HepG2 (cell line): ENCODE measurements around the gene ANKUB1. TPM values are rescaled to one million over a fixed set of nuclear protein-coding genes. Genes with fewer than 3 reads are reported as not detected.

Source experiments
- FIP1L1 ChIP-seq: fragments of 200-400 bp; formaldehyde crosslinking; IDR thresholded peaks from 2 replicates; pipeline ENCODE4 v1.6.1; 2018; ENCODE audit warnings: low read depth, mild to moderate bottlenecking, low read length, moderate library complexity, borderline replicate concordance; ENCODE audit not compliant: insufficient read depth
- RAD21 ChIP-seq: fragments of 450-650 bp; formaldehyde crosslinking; IDR thresholded peaks from 2 replicates; pipeline ENCODE4 v1.5.0; 2020; ENCODE audit warnings: mild to moderate bottlenecking
- polyA plus RNA-seq, 8 experiments: library from polyadenylated mRNA; depleted of rRNA in 3 of 8; stranded (reverse) in 7 of 8; unstranded in 1 of 8; fragments of >200 nt; fragmentation: Illumina TruSeq in 4 of 8; extraction: Trizol in 4 of 8; gene quantifications; 2 replicates each; pipeline versions ENCODE4 v1.2.1 to v1.2.3, GENCODE V29; 2011 to 2016; ENCODE audit warnings: low read depth in 4 of 8, missing spikeins in 1 of 8, mixed read lengths in 1 of 8; ENCODE audit not compliant: insufficient read depth in 1 of 8
- total RNA-seq, 5 experiments: library from RNA; depleted of rRNA; stranded (reverse); fragments of >200 nt; fragmentation: Illumina TruSeq; extraction: Trizol; gene quantifications; 2 replicates each; pipeline ENCODE4 v1.2.3, GENCODE V29; 2016; ENCODE audit warnings: low read depth in 1 of 5
- TF ChIP-seq, protein P1 (sequence below): sonication (generic); formaldehyde crosslinking; IDR thresholded peaks from 2 replicates; pipeline ENCODE4 v1.4.0; 2020; ENCODE audit warnings: missing genetic modification reagents, borderline replicate concordance
- TF ChIP-seq, protein P2 (sequence below): IDR thresholded peaks from 2 replicates; pipeline ENCODE4 v1.6.1; 2016; ENCODE audit warnings: low read depth, missing genetic modification reagents, missing compliant biosample characterization
- TF ChIP-seq, protein P3 (sequence below): sonication (generic); formaldehyde crosslinking; IDR thresholded peaks from 2 replicates; pipeline ENCODE4 v1.8.1; 2023; ENCODE audit warnings: mild to moderate bottlenecking, missing genetic modification reagents
- TF ChIP-seq, protein P4 (sequence below): fragments of 450-650 bp; IDR thresholded peaks from 2 replicates; pipeline ENCODE4 v1.6.1; 2017; ENCODE audit warnings: mild to moderate bottlenecking
- TF ChIP-seq, protein P5 (sequence below), 2 experiments: sonication (generic) in 1 of 2; formaldehyde crosslinking in 1 of 2; IDR thresholded peaks; 2 replicates each; pipeline versions ENCODE4 v1.4.0 to v1.6.1; 2018 to 2020; ENCODE audit warnings: missing genetic modification reagents in 2 of 2, borderline replicate concordance in 1 of 2, low read depth in 1 of 2, mild to moderate bottlenecking in 1 of 2, missing biosample characterization in 1 of 2
- TF ChIP-seq, protein P6 (sequence below): sonication (generic); formaldehyde crosslinking; IDR thresholded peaks from 2 replicates; pipeline ENCODE4 v1.5.0; 2020; ENCODE audit warnings: missing genetic modification reagents, mild to moderate bottlenecking, borderline replicate concordance

Gene ANKUB1
- total and polyA plus RNA-seq, 2 of the 13 experiments (the other 11 are each of a cell fraction or from before 2014, with no cell fraction given), result not detected

DNA sequence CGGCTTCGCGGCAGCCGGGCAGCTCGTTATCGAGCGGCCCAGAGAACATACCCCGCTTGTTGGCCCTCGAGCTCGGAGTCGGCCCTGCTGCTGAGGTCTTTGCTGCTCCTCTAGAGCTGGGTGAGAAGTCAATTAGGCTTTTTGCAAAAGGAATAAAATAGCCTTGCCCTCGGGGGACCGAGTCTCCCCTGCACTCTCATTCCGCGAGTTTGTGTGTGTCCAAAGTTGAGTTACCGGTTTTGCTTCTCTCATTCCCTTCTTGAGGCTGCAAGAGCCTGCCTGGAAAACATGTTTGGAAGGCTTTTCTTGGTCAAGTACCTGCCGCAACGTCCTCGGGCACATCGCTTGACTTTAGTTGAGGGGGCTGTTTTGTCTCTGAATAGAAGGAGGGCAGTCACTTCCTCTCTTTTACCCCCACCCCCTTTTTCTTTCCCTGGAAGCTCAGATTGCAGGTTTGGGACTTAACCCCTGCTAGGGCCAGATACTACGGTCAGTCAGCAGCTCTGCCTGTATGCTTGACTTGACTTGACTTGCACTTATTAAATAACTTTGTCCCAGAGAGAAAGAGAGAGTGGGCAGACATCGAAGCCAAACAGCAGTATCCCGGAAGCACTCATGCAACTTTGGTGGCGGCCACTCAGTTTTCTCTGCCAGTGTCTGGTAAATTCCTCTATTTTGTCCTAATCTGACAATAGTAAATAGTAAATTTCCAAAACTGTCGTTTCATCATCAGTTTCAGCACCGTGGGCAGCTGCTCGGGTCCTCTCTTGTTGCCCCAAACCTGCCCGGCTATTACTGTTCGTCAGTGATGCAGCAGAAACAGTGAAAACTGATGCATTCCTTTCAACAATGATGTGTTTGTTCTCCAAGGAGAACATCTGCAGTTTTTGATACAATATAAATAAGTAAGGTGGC is 21.3 kb upstream of the ANKUB1 start (continued):
- no peak for TF ChIP-seq FIP1L1
- no peak for TF ChIP-seq RAD21 (CRISPR knock-in tag)
- TF ChIP-seq, protein P1, sequence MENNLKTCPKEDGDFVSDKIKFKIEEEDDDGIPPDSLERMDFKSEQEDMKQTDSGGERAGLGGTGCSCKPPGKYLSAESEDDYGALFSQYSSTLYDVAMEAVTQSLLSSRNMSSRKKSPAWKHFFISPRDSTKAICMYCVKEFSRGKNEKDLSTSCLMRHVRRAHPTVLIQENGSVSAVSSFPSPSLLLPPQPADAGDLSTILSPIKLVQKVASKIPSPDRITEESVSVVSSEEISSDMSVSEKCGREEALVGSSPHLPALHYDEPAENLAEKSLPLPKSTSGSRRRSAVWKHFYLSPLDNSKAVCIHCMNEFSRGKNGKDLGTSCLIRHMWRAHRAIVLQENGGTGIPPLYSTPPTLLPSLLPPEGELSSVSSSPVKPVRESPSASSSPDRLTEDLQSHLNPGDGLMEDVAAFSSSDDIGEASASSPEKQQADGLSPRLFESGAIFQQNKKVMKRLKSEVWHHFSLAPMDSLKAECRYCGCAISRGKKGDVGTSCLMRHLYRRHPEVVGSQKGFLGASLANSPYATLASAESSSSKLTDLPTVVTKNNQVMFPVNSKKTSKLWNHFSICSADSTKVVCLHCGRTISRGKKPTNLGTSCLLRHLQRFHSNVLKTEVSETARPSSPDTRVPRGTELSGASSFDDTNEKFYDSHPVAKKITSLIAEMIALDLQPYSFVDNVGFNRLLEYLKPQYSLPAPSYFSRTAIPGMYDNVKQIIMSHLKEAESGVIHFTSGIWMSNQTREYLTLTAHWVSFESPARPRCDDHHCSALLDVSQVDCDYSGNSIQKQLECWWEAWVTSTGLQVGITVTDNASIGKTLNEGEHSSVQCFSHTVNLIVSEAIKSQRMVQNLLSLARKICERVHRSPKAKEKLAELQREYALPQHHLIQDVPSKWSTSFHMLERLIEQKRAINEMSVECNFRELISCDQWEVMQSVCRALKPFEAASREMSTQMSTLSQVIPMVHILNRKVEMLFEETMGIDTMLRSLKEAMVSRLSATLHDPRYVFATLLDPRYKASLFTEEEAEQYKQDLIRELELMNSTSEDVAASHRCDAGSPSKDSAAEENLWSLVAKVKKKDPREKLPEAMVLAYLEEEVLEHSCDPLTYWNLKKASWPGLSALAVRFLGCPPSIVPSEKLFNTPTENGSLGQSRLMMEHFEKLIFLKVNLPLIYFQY, result no peak
- TF ChIP-seq, protein P2, sequence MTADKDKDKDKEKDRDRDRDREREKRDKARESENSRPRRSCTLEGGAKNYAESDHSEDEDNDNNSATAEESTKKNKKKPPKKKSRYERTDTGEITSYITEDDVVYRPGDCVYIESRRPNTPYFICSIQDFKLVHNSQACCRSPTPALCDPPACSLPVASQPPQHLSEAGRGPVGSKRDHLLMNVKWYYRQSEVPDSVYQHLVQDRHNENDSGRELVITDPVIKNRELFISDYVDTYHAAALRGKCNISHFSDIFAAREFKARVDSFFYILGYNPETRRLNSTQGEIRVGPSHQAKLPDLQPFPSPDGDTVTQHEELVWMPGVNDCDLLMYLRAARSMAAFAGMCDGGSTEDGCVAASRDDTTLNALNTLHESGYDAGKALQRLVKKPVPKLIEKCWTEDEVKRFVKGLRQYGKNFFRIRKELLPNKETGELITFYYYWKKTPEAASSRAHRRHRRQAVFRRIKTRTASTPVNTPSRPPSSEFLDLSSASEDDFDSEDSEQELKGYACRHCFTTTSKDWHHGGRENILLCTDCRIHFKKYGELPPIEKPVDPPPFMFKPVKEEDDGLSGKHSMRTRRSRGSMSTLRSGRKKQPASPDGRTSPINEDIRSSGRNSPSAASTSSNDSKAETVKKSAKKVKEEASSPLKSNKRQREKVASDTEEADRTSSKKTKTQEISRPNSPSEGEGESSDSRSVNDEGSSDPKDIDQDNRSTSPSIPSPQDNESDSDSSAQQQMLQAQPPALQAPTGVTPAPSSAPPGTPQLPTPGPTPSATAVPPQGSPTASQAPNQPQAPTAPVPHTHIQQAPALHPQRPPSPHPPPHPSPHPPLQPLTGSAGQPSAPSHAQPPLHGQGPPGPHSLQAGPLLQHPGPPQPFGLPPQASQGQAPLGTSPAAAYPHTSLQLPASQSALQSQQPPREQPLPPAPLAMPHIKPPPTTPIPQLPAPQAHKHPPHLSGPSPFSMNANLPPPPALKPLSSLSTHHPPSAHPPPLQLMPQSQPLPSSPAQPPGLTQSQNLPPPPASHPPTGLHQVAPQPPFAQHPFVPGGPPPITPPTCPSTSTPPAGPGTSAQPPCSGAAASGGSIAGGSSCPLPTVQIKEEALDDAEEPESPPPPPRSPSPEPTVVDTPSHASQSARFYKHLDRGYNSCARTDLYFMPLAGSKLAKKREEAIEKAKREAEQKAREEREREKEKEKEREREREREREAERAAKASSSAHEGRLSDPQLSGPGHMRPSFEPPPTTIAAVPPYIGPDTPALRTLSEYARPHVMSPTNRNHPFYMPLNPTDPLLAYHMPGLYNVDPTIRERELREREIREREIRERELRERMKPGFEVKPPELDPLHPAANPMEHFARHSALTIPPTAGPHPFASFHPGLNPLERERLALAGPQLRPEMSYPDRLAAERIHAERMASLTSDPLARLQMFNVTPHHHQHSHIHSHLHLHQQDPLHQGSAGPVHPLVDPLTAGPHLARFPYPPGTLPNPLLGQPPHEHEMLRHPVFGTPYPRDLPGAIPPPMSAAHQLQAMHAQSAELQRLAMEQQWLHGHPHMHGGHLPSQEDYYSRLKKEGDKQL (CRISPR knock-in tag), result no peak
- TF ChIP-seq, protein P3, sequence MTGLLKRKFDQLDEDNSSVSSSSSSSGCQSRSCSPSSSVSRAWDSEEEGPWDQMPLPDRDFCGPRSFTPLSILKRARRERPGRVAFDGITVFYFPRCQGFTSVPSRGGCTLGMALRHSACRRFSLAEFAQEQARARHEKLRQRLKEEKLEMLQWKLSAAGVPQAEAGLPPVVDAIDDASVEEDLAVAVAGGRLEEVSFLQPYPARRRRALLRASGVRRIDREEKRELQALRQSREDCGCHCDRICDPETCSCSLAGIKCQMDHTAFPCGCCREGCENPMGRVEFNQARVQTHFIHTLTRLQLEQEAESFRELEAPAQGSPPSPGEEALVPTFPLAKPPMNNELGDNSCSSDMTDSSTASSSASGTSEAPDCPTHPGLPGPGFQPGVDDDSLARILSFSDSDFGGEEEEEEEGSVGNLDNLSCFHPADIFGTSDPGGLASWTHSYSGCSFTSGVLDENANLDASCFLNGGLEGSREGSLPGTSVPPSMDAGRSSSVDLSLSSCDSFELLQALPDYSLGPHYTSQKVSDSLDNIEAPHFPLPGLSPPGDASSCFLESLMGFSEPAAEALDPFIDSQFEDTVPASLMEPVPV (CRISPR knock-in tag), result no peak
- TF ChIP-seq, protein P4, sequence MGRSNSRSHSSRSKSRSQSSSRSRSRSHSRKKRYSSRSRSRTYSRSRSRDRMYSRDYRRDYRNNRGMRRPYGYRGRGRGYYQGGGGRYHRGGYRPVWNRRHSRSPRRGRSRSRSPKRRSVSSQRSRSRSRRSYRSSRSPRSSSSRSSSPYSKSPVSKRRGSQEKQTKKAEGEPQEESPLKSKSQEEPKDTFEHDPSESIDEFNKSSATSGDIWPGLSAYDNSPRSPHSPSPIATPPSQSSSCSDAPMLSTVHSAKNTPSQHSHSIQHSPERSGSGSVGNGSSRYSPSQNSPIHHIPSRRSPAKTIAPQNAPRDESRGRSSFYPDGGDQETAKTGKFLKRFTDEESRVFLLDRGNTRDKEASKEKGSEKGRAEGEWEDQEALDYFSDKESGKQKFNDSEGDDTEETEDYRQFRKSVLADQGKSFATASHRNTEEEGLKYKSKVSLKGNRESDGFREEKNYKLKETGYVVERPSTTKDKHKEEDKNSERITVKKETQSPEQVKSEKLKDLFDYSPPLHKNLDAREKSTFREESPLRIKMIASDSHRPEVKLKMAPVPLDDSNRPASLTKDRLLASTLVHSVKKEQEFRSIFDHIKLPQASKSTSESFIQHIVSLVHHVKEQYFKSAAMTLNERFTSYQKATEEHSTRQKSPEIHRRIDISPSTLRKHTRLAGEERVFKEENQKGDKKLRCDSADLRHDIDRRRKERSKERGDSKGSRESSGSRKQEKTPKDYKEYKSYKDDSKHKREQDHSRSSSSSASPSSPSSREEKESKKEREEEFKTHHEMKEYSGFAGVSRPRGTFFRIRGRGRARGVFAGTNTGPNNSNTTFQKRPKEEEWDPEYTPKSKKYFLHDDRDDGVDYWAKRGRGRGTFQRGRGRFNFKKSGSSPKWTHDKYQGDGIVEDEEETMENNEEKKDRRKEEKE, result no peak
- TF ChIP-seq, protein P5, sequence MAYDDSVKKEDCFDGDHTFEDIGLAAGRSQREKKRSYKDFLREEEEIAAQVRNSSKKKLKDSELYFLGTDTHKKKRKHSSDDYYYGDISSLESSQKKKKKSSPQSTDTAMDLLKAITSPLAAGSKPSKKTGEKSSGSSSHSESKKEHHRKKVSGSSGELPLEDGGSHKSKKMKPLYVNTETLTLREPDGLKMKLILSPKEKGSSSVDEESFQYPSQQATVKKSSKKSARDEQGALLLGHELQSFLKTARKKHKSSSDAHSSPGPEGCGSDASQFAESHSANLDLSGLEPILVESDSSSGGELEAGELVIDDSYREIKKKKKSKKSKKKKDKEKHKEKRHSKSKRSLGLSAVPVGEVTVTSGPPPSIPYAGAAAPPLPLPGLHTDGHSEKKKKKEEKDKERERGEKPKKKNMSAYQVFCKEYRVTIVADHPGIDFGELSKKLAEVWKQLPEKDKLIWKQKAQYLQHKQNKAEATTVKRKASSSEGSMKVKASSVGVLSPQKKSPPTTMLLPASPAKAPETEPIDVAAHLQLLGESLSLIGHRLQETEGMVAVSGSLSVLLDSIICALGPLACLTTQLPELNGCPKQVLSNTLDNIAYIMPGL (CRISPR knock-in tag; IDR thresholded peaks at IDR 0.05; ENCODE audit: borderline replicate concordance in 1 of 2, low read depth in 1 of 2), result peak in 1 of 2 experiments; percentile 65; a peak in 3 of 4 replicates
- TF ChIP-seq, protein P6, sequence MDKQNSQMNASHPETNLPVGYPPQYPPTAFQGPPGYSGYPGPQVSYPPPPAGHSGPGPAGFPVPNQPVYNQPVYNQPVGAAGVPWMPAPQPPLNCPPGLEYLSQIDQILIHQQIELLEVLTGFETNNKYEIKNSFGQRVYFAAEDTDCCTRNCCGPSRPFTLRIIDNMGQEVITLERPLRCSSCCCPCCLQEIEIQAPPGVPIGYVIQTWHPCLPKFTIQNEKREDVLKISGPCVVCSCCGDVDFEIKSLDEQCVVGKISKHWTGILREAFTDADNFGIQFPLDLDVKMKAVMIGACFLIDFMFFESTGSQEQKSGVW, result no peak
